Measurements from ENCODE around the gene TMEM203. TPM values are rescaled to one million over a fixed set of nuclear protein-coding genes. Genes with fewer than 3 reads are reported as not detected.

TMEM203 gene
- total and polyA plus RNA-seq, 2 experiments from 2014 or later = 32.7 to 53.4 TPM

DNA sequence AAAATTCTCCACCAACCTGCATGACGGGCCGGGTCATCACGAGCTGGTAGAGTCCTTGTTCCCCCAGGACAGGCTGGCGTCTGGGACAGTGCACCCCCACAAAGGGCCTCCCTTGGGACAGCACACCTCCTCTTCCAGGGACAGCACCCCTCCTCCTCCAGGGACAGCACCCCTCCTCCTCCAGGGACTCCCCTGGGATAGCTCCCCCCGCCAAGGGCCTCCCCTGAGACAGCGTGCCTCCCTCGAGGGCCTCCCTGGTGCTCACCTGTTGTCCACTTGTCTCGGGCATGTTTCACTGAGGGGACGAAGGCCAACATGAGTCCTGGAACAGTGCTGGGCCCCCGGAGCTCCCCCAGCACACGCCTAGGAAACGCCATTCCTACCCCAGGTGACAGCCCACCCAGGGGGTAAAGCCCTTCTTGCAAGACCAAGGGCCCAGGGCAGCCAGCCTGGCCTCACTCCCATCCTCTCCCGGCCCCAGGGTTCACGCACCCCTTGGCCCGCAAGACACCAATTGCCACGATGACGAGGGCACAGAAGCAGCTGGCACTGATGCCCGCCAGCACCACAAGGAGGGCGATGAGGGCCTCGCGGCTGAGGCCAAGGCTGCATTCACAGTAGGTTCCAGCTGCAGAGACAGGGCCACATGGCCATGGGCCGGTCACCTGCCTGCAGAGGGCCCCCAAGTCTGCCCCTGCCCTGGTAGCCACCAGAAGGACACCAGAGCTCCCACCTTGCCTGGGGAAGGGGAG lies 34.1 kb downstream of the TMEM203 start:
- no peak overlapping the region for H3K27ac ChIP-seq (ENCODE audit: low read depth)
- no peaks in the 10 kb centered on the region for H3K36me3 ChIP-seq (ENCODE audit: insufficient read depth)
- 0 out of 2 replicates have a peak, but pooled peaks cover 1% of the 10 kb centered on the region for H3F3A ChIP-seq (replicated peaks; ENCODE audit: low read depth)
- H4K20me1 ChIP-seq (replicated peaks; ENCODE audit: insufficient read depth) = no peaks in the 10 kb centered on the region
- H3K27me3 Mint-ChIP-seq (ENCODE audit: insufficient read depth, low read depth, poor library complexity) = peaks cover 49% of the 10 kb centered on the region
- no peak for ATAC-seq
- H2AFZ ChIP-seq = no peak overlapping the region
- H3K27me3 ChIP-seq (ENCODE audit: insufficient read depth) = peaks cover 53% of the 10 kb centered on the region
- H3K4me1 ChIP-seq (ENCODE audit: insufficient read depth) = no peaks in the 10 kb centered on the region; the same call in 1 of the 2 replicates
- H3K36me3 Mint-ChIP-seq (ENCODE audit: low read depth) = no peaks in the 10 kb centered on the region
- no peak overlapping the region for H3K27ac Mint-ChIP-seq
- no peak for TF ChIP-seq CREB1 (CRISPR knock-in tag; IDR thresholded peaks at IDR 0.05; ENCODE audit: low read depth)
- TF ChIP-seq JUNB (IDR thresholded peaks at IDR 0.05; ENCODE audit: unreplicated experiment) = no peak
- TF ChIP-seq, protein P1, sequence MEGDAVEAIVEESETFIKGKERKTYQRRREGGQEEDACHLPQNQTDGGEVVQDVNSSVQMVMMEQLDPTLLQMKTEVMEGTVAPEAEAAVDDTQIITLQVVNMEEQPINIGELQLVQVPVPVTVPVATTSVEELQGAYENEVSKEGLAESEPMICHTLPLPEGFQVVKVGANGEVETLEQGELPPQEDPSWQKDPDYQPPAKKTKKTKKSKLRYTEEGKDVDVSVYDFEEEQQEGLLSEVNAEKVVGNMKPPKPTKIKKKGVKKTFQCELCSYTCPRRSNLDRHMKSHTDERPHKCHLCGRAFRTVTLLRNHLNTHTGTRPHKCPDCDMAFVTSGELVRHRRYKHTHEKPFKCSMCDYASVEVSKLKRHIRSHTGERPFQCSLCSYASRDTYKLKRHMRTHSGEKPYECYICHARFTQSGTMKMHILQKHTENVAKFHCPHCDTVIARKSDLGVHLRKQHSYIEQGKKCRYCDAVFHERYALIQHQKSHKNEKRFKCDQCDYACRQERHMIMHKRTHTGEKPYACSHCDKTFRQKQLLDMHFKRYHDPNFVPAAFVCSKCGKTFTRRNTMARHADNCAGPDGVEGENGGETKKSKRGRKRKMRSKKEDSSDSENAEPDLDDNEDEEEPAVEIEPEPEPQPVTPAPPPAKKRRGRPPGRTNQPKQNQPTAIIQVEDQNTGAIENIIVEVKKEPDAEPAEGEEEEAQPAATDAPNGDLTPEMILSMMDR (conservative IDR thresholded peaks at IDR 0.05; ENCODE audit: low read depth in 2 of 2) = no peak
- TF ChIP-seq ZNF114 (CRISPR knock-in tag; IDR thresholded peaks at IDR 0.05) = no peak
- no peak for TF ChIP-seq ZNF331 (CRISPR knock-in tag; IDR thresholded peaks at IDR 0.05; ENCODE audit: low read depth)
- no peak for TF ChIP-seq STAT1 (IDR thresholded peaks at IDR 0.05; ENCODE audit: unreplicated experiment)
- TF ChIP-seq, protein P2, sequence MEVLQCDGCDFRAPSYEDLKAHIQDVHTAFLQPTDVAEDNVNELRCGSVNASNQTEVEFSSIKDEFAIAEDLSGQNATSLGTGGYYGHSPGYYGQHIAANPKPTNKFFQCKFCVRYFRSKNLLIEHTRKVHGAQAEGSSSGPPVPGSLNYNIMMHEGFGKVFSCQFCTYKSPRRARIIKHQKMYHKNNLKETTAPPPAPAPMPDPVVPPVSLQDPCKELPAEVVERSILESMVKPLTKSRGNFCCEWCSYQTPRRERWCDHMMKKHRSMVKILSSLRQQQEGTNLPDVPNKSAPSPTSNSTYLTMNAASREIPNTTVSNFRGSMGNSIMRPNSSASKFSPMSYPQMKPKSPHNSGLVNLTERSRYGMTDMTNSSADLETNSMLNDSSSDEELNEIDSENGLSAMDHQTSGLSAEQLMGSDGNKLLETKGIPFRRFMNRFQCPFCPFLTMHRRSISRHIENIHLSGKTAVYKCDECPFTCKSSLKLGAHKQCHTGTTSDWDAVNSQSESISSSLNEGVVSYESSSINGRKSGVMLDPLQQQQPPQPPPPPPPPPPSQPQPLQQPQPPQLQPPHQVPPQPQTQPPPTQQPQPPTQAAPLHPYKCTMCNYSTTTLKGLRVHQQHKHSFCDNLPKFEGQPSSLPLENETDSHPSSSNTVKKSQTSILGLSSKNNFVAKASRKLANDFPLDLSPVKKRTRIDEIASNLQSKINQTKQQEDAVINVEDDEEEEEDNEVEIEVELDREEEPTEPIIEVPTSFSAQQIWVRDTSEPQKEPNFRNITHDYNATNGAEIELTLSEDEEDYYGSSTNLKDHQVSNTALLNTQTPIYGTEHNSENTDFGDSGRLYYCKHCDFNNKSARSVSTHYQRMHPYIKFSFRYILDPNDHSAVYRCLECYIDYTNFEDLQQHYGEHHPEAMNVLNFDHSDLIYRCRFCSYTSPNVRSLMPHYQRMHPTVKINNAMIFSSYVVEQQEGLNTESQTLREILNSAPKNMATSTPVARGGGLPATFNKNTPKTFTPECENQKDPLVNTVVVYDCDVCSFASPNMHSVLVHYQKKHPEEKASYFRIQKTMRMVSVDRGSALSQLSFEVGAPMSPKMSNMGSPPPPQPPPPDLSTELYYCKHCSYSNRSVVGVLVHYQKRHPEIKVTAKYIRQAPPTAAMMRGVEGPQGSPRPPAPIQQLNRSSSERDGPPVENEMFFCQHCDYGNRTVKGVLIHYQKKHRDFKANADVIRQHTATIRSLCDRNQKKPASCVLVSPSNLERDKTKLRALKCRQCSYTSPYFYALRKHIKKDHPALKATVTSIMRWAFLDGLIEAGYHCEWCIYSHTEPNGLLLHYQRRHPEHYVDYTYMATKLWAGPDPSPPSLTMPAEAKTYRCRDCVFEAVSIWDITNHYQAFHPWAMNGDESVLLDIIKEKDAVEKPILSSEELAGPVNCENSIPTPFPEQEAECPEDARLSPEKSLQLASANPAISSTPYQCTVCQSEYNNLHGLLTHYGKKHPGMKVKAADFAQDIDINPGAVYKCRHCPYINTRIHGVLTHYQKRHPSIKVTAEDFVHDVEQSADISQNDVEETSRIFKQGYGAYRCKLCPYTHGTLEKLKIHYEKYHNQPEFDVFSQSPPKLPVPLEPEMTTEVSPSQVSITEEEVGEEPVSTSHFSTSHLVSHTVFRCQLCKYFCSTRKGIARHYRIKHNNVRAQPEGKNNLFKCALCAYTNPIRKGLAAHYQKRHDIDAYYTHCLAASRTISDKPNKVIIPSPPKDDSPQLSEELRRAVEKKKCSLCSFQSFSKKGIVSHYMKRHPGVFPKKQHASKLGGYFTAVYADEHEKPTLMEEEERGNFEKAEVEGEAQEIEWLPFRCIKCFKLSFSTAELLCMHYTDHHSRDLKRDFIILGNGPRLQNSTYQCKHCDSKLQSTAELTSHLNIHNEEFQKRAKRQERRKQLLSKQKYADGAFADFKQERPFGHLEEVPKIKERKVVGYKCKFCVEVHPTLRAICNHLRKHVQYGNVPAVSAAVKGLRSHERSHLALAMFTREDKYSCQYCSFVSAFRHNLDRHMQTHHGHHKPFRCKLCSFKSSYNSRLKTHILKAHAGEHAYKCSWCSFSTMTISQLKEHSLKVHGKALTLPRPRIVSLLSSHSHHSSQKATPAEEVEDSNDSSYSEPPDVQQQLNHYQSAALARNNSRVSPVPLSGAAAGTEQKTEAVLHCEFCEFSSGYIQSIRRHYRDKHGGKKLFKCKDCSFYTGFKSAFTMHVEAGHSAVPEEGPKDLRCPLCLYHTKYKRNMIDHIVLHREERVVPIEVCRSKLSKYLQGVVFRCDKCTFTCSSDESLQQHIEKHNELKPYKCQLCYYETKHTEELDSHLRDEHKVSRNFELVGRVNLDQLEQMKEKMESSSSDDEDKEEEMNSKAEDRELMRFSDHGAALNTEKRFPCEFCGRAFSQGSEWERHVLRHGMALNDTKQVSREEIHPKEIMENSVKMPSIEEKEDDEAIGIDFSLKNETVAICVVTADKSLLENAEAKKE (CRISPR knock-in tag; IDR thresholded peaks at IDR 0.05) = no peak
- TF ChIP-seq EZH2phosphoT487 (IDR thresholded peaks at IDR 0.05; ENCODE audit: unreplicated experiment) = no peak
- no peak for TF ChIP-seq NANOG (IDR thresholded peaks at IDR 0.05; ENCODE audit: borderline replicate concordance)
- no peak for TF ChIP-seq EZH2 (IDR thresholded peaks at IDR 0.05; ENCODE audit: low read depth, unreplicated experiment)
- TF ChIP-seq, protein P3, sequence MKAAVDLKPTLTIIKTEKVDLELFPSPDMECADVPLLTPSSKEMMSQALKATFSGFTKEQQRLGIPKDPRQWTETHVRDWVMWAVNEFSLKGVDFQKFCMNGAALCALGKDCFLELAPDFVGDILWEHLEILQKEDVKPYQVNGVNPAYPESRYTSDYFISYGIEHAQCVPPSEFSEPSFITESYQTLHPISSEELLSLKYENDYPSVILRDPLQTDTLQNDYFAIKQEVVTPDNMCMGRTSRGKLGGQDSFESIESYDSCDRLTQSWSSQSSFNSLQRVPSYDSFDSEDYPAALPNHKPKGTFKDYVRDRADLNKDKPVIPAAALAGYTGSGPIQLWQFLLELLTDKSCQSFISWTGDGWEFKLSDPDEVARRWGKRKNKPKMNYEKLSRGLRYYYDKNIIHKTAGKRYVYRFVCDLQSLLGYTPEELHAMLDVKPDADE (IDR thresholded peaks at IDR 0.05) = no peak
- TF ChIP-seq, protein P4, sequence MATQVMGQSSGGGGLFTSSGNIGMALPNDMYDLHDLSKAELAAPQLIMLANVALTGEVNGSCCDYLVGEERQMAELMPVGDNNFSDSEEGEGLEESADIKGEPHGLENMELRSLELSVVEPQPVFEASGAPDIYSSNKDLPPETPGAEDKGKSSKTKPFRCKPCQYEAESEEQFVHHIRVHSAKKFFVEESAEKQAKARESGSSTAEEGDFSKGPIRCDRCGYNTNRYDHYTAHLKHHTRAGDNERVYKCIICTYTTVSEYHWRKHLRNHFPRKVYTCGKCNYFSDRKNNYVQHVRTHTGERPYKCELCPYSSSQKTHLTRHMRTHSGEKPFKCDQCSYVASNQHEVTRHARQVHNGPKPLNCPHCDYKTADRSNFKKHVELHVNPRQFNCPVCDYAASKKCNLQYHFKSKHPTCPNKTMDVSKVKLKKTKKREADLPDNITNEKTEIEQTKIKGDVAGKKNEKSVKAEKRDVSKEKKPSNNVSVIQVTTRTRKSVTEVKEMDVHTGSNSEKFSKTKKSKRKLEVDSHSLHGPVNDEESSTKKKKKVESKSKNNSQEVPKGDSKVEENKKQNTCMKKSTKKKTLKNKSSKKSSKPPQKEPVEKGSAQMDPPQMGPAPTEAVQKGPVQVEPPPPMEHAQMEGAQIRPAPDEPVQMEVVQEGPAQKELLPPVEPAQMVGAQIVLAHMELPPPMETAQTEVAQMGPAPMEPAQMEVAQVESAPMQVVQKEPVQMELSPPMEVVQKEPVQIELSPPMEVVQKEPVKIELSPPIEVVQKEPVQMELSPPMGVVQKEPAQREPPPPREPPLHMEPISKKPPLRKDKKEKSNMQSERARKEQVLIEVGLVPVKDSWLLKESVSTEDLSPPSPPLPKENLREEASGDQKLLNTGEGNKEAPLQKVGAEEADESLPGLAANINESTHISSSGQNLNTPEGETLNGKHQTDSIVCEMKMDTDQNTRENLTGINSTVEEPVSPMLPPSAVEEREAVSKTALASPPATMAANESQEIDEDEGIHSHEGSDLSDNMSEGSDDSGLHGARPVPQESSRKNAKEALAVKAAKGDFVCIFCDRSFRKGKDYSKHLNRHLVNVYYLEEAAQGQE (IDR thresholded peaks at IDR 0.05; ENCODE audit: unreplicated experiment) = no peak
- no peak for TF ChIP-seq POLR2AphosphoS5 (IDR thresholded peaks at IDR 0.05; ENCODE audit: low read depth)
- no peak overlapping the region for H3K4me3 Mint-ChIP-seq
- peaks cover 5% of the 10 kb centered on the region for H3K4me1 Mint-ChIP-seq
- no peak overlapping the region for H3K4me2 ChIP-seq
- H3K9me2 ChIP-seq (ENCODE audit: insufficient read depth) = no peaks in the 10 kb centered on the region
- H3K4me3 ChIP-seq = no peak overlapping the region
- H3K9me3 Mint-ChIP-seq = no peaks in the 10 kb centered on the region
- DNase-seq (ENCODE audit: low spot score) = no peak
- no peaks in the 10 kb centered on the region for H3K79me2 ChIP-seq (replicated peaks; ENCODE audit: insufficient read depth)
